Measurements from ENCODE around the gene SUPT4H1.

Gene SUPT4H1

DNA sequence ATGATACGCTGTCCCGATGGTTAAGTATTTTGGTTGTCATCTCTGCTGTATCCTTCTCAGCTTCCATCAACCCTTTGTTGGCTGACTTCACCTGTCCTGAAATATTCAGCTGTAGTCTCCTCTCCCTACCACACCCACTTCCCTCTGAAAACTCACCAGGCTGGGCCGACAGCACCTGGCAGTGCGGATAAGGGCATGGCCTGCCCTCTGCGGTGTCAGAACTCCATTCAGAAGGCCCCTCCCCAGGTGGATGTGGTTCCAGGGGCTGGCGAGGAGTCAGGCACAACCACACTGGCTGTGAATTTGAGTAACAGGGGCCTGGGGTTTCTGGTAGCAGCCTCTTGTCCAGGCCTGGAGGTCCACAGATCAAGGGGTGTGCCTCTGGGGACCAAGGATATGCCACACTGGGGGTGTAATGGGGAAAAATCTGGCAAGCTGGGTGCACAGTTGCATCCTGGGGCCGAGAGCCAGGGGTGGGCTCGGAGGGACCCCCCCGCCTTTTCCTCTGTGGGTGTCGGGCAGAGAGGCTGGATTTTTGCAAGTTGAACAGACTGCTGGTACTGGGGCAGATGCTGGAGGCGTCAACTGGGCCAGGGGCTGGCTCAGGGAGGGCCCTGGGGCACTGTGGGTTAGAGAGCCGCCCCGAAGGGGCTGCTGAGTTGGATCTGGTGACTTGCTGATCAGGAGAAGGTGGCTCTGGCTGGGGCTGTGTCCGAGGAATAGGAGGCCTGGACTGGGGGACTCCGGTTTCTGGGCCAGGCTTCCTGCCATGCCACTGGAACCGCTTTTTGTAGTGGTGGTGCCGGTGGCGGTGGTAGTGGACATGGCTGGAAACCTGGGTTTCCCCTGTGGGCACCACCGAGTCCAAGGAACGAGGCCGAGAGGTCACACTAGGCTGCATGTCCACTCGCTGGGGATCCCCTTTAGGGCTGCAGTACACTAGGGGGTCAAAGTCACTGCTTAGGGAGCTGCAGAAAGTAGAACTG is 5.6 kb upstream of the SUPT4H1 start:
- Histone ChIP-seq H3K4me3 (ENCODE audit: control insufficient read depth in 1 of 7, extremely low read depth in 1 of 7, insufficient read depth in 4 of 7, low read depth in 2 of 7, low read length in 6 of 7) (no peak overlapping the region), H3K36me3 (ENCODE audit: control insufficient read depth in 4 of 4, insufficient read depth in 4 of 4, low read length in 3 of 4) (peaks cover 0 to 15% (median 0%) of the 10 kb centered on the region in 4 experiments), H3K27me3 (replicated peaks in 2 of 5; ENCODE audit: control insufficient read depth in 4 of 5, insufficient read depth in 5 of 5, low read length in 4 of 5) (no peaks in the 10 kb centered on the region), H3K4me1 (ENCODE audit: control extremely low read depth in 1 of 4, control insufficient read depth in 4 of 4, insufficient read depth in 4 of 4, low read length in 3 of 4) (peaks cover 7 to 19% (median 11%) of the 10 kb centered on the region in 4 experiments), H3K9me3 (ENCODE audit: control extremely low read depth in 1 of 5, control insufficient read depth in 4 of 5, insufficient read depth in 2 of 5, low read depth in 1 of 5, low read length in 4 of 5) (no peaks in the 10 kb centered on the region), H3K27ac (ENCODE audit: insufficient read depth in 1 of 2, low read depth in 1 of 2, low read length in 2 of 2, poor library complexity in 1 of 2, severe bottlenecking in 2 of 2) (no peak overlapping the region)
- DNase-seq, result no peak
- WGBS (ENCODE audit: insufficient coverage), result 96% methylated on average over 20 of the region's 22 CpGs
- POLR2A ChIA-PET, result no interaction called here
- CTCF ChIA-PET, result interaction anchor here (1.0 to 1.5 kb wide), 4 partner anchors 11 to 60 kb away, joined by 3 to 4 read pairs (median 3); partner anchors contain the start of gene RNF43

GRCh38 chr17:58356231-58356630 is 4.2 kb upstream of the SUPT4H1 start:
- Histone ChIP-seq H3K36me3 (ENCODE audit: control insufficient read depth in 4 of 4, insufficient read depth in 4 of 4, low read length in 3 of 4) (peaks cover 0 to 15% (median 0%) of the 10 kb centered on the region in 4 experiments), H3K27ac (ENCODE audit: insufficient read depth in 1 of 2, low read depth in 1 of 2, low read length in 2 of 2, poor library complexity in 1 of 2, severe bottlenecking in 2 of 2) (no peak overlapping the region), H3K4me3 (ENCODE audit: control insufficient read depth in 1 of 7, extremely low read depth in 1 of 7, insufficient read depth in 4 of 7, low read depth in 2 of 7, low read length in 6 of 7) (no peak overlapping the region), H3K4me1 (ENCODE audit: control extremely low read depth in 1 of 4, control insufficient read depth in 4 of 4, insufficient read depth in 4 of 4, low read length in 3 of 4) (peaks cover 10 to 24% (median 17%) of the 10 kb centered on the region in 4 experiments), H3K27me3 (replicated peaks in 2 of 5; ENCODE audit: control insufficient read depth in 4 of 5, insufficient read depth in 5 of 5, low read length in 4 of 5) (no peaks in the 10 kb centered on the region), H3K9me3 (ENCODE audit: control extremely low read depth in 1 of 5, control insufficient read depth in 4 of 5, insufficient read depth in 2 of 5, low read depth in 1 of 5, low read length in 4 of 5) (no peaks in the 10 kb centered on the region)
- DNase-seq, result no peak
- ChIA-PET POLR2A (interaction anchor here (0.5 kb wide), 1 partner anchor 281 kb away, joined by 6 read pairs; no protein-coding TSS in a partner anchor), CTCF (interaction anchor here (0.9 to 1.7 kb wide), 6 partner anchors 9 to 234 kb away, joined by 3 to 9 read pairs (median 4); no protein-coding TSS in a partner anchor)
- WGBS (ENCODE audit: insufficient coverage), result 100% methylated on average over 1 of the region's 1 CpG

- peaks cover 12 to 33% (median 22%) of the 10 kb centered on the region in 4 experiments for H3K4me1 ChIP-seq (ENCODE audit: control extremely low read depth in 1 of 4, control insufficient read depth in 4 of 4, insufficient read depth in 4 of 4, low read length in 3 of 4)
- H3K4me3 ChIP-seq (ENCODE audit: control insufficient read depth in 1 of 7, extremely low read depth in 1 of 7, insufficient read depth in 4 of 7, low read depth in 2 of 7, low read length in 6 of 7), result no peak overlapping the region
- CTCF ChIA-PET, result interaction anchor here (0.6 to 1.7 kb wide), 15 partner anchors 9 to 133 kb away, joined by 3 to 9 read pairs (median 3); partner anchors contain the start of gene HSF5
- H3K27me3 ChIP-seq (replicated peaks in 2 of 5; ENCODE audit: control insufficient read depth in 4 of 5, insufficient read depth in 5 of 5, low read length in 4 of 5), result no peaks in the 10 kb centered on the region
- no peak for DNase-seq
- H3K9me3 ChIP-seq (ENCODE audit: control extremely low read depth in 1 of 5, control insufficient read depth in 4 of 5, insufficient read depth in 2 of 5, low read depth in 1 of 5, low read length in 4 of 5), result no peaks in the 10 kb centered on the region
- WGBS (ENCODE audit: insufficient coverage), result 90% methylated on average over 5 of the region's 6 CpGs
- no peak overlapping the region for H3K27ac ChIP-seq (ENCODE audit: insufficient read depth in 1 of 2, low read depth in 1 of 2, low read length in 2 of 2, poor library complexity in 1 of 2, severe bottlenecking in 2 of 2)
- POLR2A ChIA-PET, result interaction anchor here (1.4 to 6.0 kb wide), 2 partner anchors 17 to 23 kb away, joined by 3 to 59 read pairs; no protein-coding TSS in a partner anchor
- peaks cover under 1 to 18% (median 2%) of the 10 kb centered on the region in 4 experiments for H3K36me3 ChIP-seq (ENCODE audit: control insufficient read depth in 4 of 4, insufficient read depth in 4 of 4, low read length in 3 of 4)
Observed at GRCh38 chr17:58354541-58355216, 2.7 kb upstream of the SUPT4H1 start.

DNA sequence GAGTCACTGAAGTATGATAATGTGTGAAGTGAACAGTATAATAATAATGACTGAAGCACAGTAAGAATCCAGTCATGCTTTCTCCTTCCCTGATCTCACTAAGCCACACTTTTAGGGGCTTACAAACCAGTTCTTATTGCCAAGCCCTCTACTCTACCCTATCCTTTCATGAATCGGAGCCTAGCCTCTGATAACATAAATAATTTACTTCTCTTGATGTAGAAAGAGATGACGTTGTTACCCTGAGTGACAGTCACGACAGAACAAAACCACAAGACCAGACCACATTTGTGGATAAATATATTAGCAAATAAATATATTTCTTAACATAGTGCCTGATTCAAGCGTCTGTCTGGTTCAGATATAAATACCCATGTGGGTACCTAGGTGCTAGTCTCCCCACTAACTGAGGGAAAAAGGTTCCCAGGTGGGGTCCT is 1.4 kb upstream of the SUPT4H1 start:
- H3K4me1 ChIP-seq (ENCODE audit: control extremely low read depth in 1 of 4, control insufficient read depth in 4 of 4, insufficient read depth in 4 of 4, low read length in 3 of 4), result peaks cover 12 to 33% (median 22%) of the 10 kb centered on the region in 4 experiments
- no peaks in the 10 kb centered on the region for H3K27me3 ChIP-seq (replicated peaks in 2 of 5; ENCODE audit: control insufficient read depth in 4 of 5, insufficient read depth in 5 of 5, low read length in 4 of 5)

DNA sequence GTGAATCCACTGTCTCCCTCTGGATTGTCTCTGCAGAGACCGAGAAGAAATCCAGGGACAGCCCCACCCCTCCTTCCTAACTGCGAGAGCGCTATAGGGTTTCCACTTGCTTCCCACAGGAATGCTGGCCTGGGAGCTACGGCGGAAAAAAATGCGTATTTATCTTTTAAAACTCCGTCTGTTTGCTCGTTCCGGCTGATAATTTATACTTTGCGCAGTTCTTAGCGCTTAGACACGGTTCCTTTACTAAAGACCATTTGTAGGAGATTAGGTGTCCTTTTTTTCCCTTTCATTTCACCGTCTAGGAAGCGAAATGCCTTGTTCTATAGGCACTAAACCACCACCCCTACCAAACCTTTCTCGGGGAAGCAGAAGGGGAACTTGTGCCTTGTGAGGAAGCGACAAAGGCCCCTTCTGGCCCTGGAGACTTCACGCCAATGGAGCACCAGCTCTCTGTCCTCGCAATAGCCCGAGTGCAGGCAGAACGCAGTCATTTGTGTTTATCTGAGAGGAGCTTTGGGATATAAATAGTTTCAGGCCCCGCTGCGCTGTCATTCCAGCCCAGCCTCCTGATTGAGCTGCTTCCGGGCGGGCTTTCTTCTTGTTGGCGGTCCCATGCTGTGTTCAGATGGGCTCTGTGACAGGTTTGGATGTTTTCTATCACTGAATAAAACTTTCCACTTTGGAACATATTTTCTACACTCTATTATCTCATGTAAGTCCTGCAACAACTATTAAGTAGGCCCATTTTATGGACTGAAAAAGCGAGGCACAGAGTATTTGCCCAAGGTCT is 791 bp upstream of the SUPT4H1 start:
- Histone ChIP-seq H3K36me3 (ENCODE audit: control insufficient read depth in 4 of 4, insufficient read depth in 4 of 4, low read length in 3 of 4) (peaks cover 14 to 28% (median 19%) of the 10 kb centered on the region in 4 experiments), H3K27ac (ENCODE audit: insufficient read depth in 1 of 2, low read depth in 1 of 2, low read length in 2 of 2, poor library complexity in 1 of 2, severe bottlenecking in 2 of 2) (peak overlapping the region; percentile 82 to 92), H3K9me3 (ENCODE audit: control extremely low read depth in 1 of 5, control insufficient read depth in 4 of 5, insufficient read depth in 2 of 5, low read depth in 1 of 5, low read length in 4 of 5) (no peaks in the 10 kb centered on the region), H3K27me3 (replicated peaks in 2 of 5; ENCODE audit: control insufficient read depth in 4 of 5, insufficient read depth in 5 of 5, low read length in 4 of 5) (no peaks in the 10 kb centered on the region), H3K4me1 (ENCODE audit: control extremely low read depth in 1 of 4, control insufficient read depth in 4 of 4, insufficient read depth in 4 of 4, low read length in 3 of 4) (peaks cover 12 to 33% (median 22%) of the 10 kb centered on the region in 4 experiments), H3K4me3 (ENCODE audit: control insufficient read depth in 1 of 7, extremely low read depth in 1 of 7, insufficient read depth in 4 of 7, low read depth in 2 of 7, low read length in 6 of 7) (peak overlapping the region; percentile 80 to 99 (median 95))
- POLR2A ChIA-PET, result interaction anchor here (0.7 to 6.0 kb wide), 13 partner anchors 9 to 277 kb away, joined by 3 to 59 read pairs (median 4); no protein-coding TSS in a partner anchor
- DNase-seq, result peak; percentile 55 to 84 (median 81)
- WGBS (ENCODE audit: insufficient coverage), result 1% methylated on average over 18 of the region's 26 CpGs
- CTCF ChIA-PET, result interaction anchor here (0.6 to 4.7 kb wide), 12 partner anchors 9 to 77 kb away, joined by 3 to 54 read pairs (median 5); partner anchors contain the start of gene RNF43

More for the DNA sequence above, 1.4 kb upstream of the SUPT4H1 start:
- ChIA-PET CTCF (interaction anchor here (1.0 to 4.7 kb wide), 6 partner anchors 9 to 104 kb away, joined by 3 to 54 read pairs (median 5); partner anchors contain the start of gene RNF43), POLR2A (interaction anchor here (0.7 to 6.0 kb wide), 6 partner anchors 9 to 277 kb away, joined by 3 to 59 read pairs (median 8); no protein-coding TSS in a partner anchor)
- Histone ChIP-seq H3K4me3 (ENCODE audit: control insufficient read depth in 1 of 7, extremely low read depth in 1 of 7, insufficient read depth in 4 of 7, low read depth in 2 of 7, low read length in 6 of 7) (peak overlapping the region in 5 of 7 experiments; percentile 80 to 99 (median 95)), H3K36me3 (ENCODE audit: control insufficient read depth in 4 of 4, insufficient read depth in 4 of 4, low read length in 3 of 4) (peaks cover 10 to 28% (median 13%) of the 10 kb centered on the region in 4 experiments), H3K9me3 (ENCODE audit: control extremely low read depth in 1 of 5, control insufficient read depth in 4 of 5, insufficient read depth in 2 of 5, low read depth in 1 of 5, low read length in 4 of 5) (no peaks in the 10 kb centered on the region), H3K27ac (ENCODE audit: insufficient read depth in 1 of 2, low read depth in 1 of 2, low read length in 2 of 2, poor library complexity in 1 of 2, severe bottlenecking in 2 of 2) (peak overlapping the region in 1 of 2 experiments; percentile 92)
- peak in 2 of 3 donors; percentile 46 to 51 for DNase-seq
- WGBS (ENCODE audit: insufficient coverage), result 43% methylated on average over 1 of the region's 4 CpGs

- DNase-seq, result no peak
- POLR2A ChIA-PET, result interaction anchor here (0.9 to 6.0 kb wide), 8 partner anchors 12 to 280 kb away, joined by 3 to 59 read pairs (median 7); no protein-coding TSS in a partner anchor
- Histone ChIP-seq H3K9me3 (ENCODE audit: control extremely low read depth in 1 of 5, control insufficient read depth in 4 of 5, insufficient read depth in 2 of 5, low read depth in 1 of 5, low read length in 4 of 5) (no peaks in the 10 kb centered on the region), H3K4me3 (ENCODE audit: control insufficient read depth in 1 of 7, extremely low read depth in 1 of 7, insufficient read depth in 4 of 7, low read depth in 2 of 7, low read length in 6 of 7) (peak overlapping the region in 6 of 7 experiments; percentile 80 to 99 (median 96)), H3K27ac (ENCODE audit: insufficient read depth in 1 of 2, low read depth in 1 of 2, low read length in 2 of 2, poor library complexity in 1 of 2, severe bottlenecking in 2 of 2) (peak overlapping the region; percentile 82 to 92), H3K4me1 (ENCODE audit: control extremely low read depth in 1 of 4, control insufficient read depth in 4 of 4, insufficient read depth in 4 of 4, low read length in 3 of 4) (peaks cover 12 to 33% (median 23%) of the 10 kb centered on the region in 4 experiments), H3K27me3 (replicated peaks in 2 of 5; ENCODE audit: control insufficient read depth in 4 of 5, insufficient read depth in 5 of 5, low read length in 4 of 5) (no peaks in the 10 kb centered on the region), H3K36me3 (ENCODE audit: control insufficient read depth in 4 of 4, insufficient read depth in 4 of 4, low read length in 3 of 4) (peaks cover 18 to 38% (median 32%) of the 10 kb centered on the region in 4 experiments)
- CTCF ChIA-PET, result interaction anchor here (1.0 to 4.7 kb wide), 8 partner anchors 8 to 76 kb away, joined by 3 to 54 read pairs (median 8); no protein-coding TSS in a partner anchor
- 100% methylated on average over 1 of the region's 4 CpGs for WGBS (ENCODE audit: insufficient coverage)
Observed at GRCh38 chr17:58351182-58351581, 819 bp downstream of the SUPT4H1 start.
